ENCODE results near the gene ITGA11. TPM values are rescaled to one million over a fixed set of nuclear protein-coding genes. Genes with fewer than 3 reads are reported as not detected.

Gene ITGA11
- total and polyA plus RNA-seq, 2 donors (not counting 1 experiment from before 2014, with no cell fraction given), result 21.5 to 29.6 TPM

GRCh38 chr15:68303560-68304436 is 128.2 kb downstream of the ITGA11 start:
- no peak for DNase-seq (ENCODE audit: low read depth in 2 of 2)
- no peaks in the 10 kb centered on the region for H4K20me1 ChIP-seq (ENCODE audit: control insufficient read depth, extremely low read depth, insufficient read depth, low read length)
- H3K4me3 ChIP-seq (replicated peaks in 1 of 4; ENCODE audit: control extremely low read depth in 1 of 4, insufficient read depth in 1 of 4, low read depth in 3 of 4, low read length in 4 of 4), result no peak overlapping the region
- no peak overlapping the region for H3K9ac ChIP-seq (ENCODE audit: insufficient read depth, low read length)
- no peak overlapping the region for H2AFZ ChIP-seq (ENCODE audit: low read length)
- no peak overlapping the region for H3K27ac ChIP-seq (ENCODE audit: insufficient read depth, low read length)
- no peak for TF ChIP-seq EZH2 (IDR thresholded peaks at IDR 0.05; ENCODE audit: low read length, missing control alignments)
- H3K79me2 ChIP-seq (ENCODE audit: control insufficient read depth, insufficient read depth, low read length), result no peaks in the 10 kb centered on the region
- H3K4me2 ChIP-seq (ENCODE audit: extremely low read depth, insufficient read depth, low read length), result no peak overlapping the region
- H3K27me3 ChIP-seq (ENCODE audit: control insufficient read depth, insufficient read depth, low read length), result no peaks in the 10 kb centered on the region
- H3K9me3 ChIP-seq (ENCODE audit: control insufficient read depth, insufficient read depth, low read depth, low read length), result no peaks in the 10 kb centered on the region
- peaks cover 2% of the 10 kb centered on the region for H3K36me3 ChIP-seq (ENCODE audit: control insufficient read depth, insufficient read depth, low read length)
- H3K4me1 ChIP-seq (ENCODE audit: control insufficient read depth, extremely low read depth, insufficient read depth, low read length), result no peaks in the 10 kb centered on the region

- peaks cover 2% of the 10 kb centered on the region for H3K36me3 ChIP-seq (ENCODE audit: control insufficient read depth, insufficient read depth, low read length)
- no peak overlapping the region for H3K4me2 ChIP-seq (ENCODE audit: extremely low read depth, insufficient read depth, low read length)
- TF ChIP-seq EZH2 (IDR thresholded peaks at IDR 0.05; ENCODE audit: low read length, missing control alignments) (no peak), CTCF (conservative IDR thresholded peaks at IDR 0.05 in 1 of 2, IDR thresholded peaks at IDR 0.05 in 1 of 2; ENCODE audit: low read depth in 1 of 2, low read length in 2 of 2) (no peak)
- no peaks in the 10 kb centered on the region for H4K20me1 ChIP-seq (ENCODE audit: control insufficient read depth, extremely low read depth, insufficient read depth, low read length)
- H3K27ac ChIP-seq (ENCODE audit: insufficient read depth, low read length), result no peak overlapping the region
- no peaks in the 10 kb centered on the region for H3K4me1 ChIP-seq (ENCODE audit: control insufficient read depth, extremely low read depth, insufficient read depth, low read length)
- DNase-seq (ENCODE audit: low read depth in 2 of 2), result no peak
- no peak overlapping the region for H3K4me3 ChIP-seq (replicated peaks in 1 of 4; ENCODE audit: control extremely low read depth in 1 of 4, insufficient read depth in 1 of 4, low read depth in 3 of 4, low read length in 4 of 4)
- no peaks in the 10 kb centered on the region for H3K9me3 ChIP-seq (ENCODE audit: control insufficient read depth, insufficient read depth, low read depth, low read length)
- H3K9ac ChIP-seq (ENCODE audit: insufficient read depth, low read length), result no peak overlapping the region
- no peaks in the 10 kb centered on the region for H3K79me2 ChIP-seq (ENCODE audit: control insufficient read depth, insufficient read depth, low read length)
- no peak overlapping the region for H2AFZ ChIP-seq (ENCODE audit: low read length)
- no peaks in the 10 kb centered on the region for H3K27me3 ChIP-seq (ENCODE audit: control insufficient read depth, insufficient read depth, low read length)
Measured at GRCh38 chr15:68303134-68303533, 128.8 kb downstream of the ITGA11 start.

GRCh38 chr15:68302729-68303128 is 129.2 kb downstream of the ITGA11 start:
- H3K27ac ChIP-seq (ENCODE audit: insufficient read depth, low read length), result no peak overlapping the region
- H2AFZ ChIP-seq (ENCODE audit: low read length), result no peak overlapping the region
- no peaks in the 10 kb centered on the region for H3K4me1 ChIP-seq (ENCODE audit: control insufficient read depth, extremely low read depth, insufficient read depth, low read length)
- no peaks in the 10 kb centered on the region for H3K9me3 ChIP-seq (ENCODE audit: control insufficient read depth, insufficient read depth, low read depth, low read length)
- no peaks in the 10 kb centered on the region for H3K27me3 ChIP-seq (ENCODE audit: control insufficient read depth, insufficient read depth, low read length)
- TF ChIP-seq CTCF (conservative IDR thresholded peaks at IDR 0.05 in 1 of 2, IDR thresholded peaks at IDR 0.05 in 1 of 2; ENCODE audit: low read depth in 1 of 2, low read length in 2 of 2) (no peak), EZH2 (IDR thresholded peaks at IDR 0.05; ENCODE audit: low read length, missing control alignments) (no peak)
- no peak overlapping the region for H3K9ac ChIP-seq (ENCODE audit: insufficient read depth, low read length)
- DNase-seq (ENCODE audit: low read depth in 2 of 2), result no peak
- H3K36me3 ChIP-seq (ENCODE audit: control insufficient read depth, insufficient read depth, low read length), result peaks cover 2% of the 10 kb centered on the region
- H4K20me1 ChIP-seq (ENCODE audit: control insufficient read depth, extremely low read depth, insufficient read depth, low read length), result no peaks in the 10 kb centered on the region
- H3K4me3 ChIP-seq (replicated peaks in 1 of 4; ENCODE audit: control extremely low read depth in 1 of 4, insufficient read depth in 1 of 4, low read depth in 3 of 4, low read length in 4 of 4), result no peak overlapping the region
- no peaks in the 10 kb centered on the region for H3K79me2 ChIP-seq (ENCODE audit: control insufficient read depth, insufficient read depth, low read length)
- no peak overlapping the region for H3K4me2 ChIP-seq (ENCODE audit: extremely low read depth, insufficient read depth, low read length)

Data from fibroblast of lung (primary cell).